Mucosa of descending colon (tissue), 3 donors: Measurements from ENCODE around the gene NUB1. TPM values are rescaled to one million over a fixed set of nuclear protein-coding genes. Genes with fewer than 3 reads are reported as not detected.
A peak's percentile ranks its signal among the peaks of the same experiment; 100 is the strongest.

Source experiments
- ATAC-seq: fragments of 200-7000 bp; cut with Tn5 transposase; one replicate; pipeline ENCODE4 v1.9.1; 2020; ENCODE audit warnings: mild to moderate bottlenecking, moderate library complexity
- DNase-seq, 3 donors: peaks; one replicate each; pipeline ENCODE4 v3.0.0-alpha.2; 2020
- H3K36me3 ChIP-seq: fragments of 200-600 bp; one replicate; pipeline ENCODE4 v1.8.0; 2021; ENCODE audit warnings: low read depth, mild to moderate bottlenecking
- H3K4me1 ChIP-seq: fragments of 200-600 bp; one replicate; pipeline ENCODE4 v1.8.0; 2021; ENCODE audit warnings: low read depth, mild to moderate bottlenecking
- H3K4me3 ChIP-seq: fragments of 200-600 bp; one replicate; pipeline ENCODE4 v1.8.0; 2021; ENCODE audit warnings: mild to moderate bottlenecking
- H3K9me3 ChIP-seq: fragments of 200-600 bp; one replicate; pipeline ENCODE4 v1.8.0; 2021; ENCODE audit warnings: mild to moderate bottlenecking
- CTCF ChIP-seq: fragments of 200-600 bp; IDR thresholded peaks from one replicate; pipeline ENCODE4 v1.8.0; 2022; ENCODE audit warnings: antibody characterized with exemption, mild to moderate bottlenecking
- intact Hi-C, 2 donors: fragments of 100-400 bp; cut with DNase I in 1 of 2; cut with micrococcal nuclease in 1 of 2; formaldehyde crosslinking; loops; one replicate each; pipeline versions ENCODE4 v1.11.0 to v1.11.1; 2022; cut with DNase I, micrococcal nuclease
- total RNA-seq, 3 donors: library from RNA; stranded (reverse); fragmentation: NEBNext Ultra II Directional in 2 of 3; extraction: Animal tissue kit (Norgen Biotek cat#: 25700) in 2 of 3; gene quantifications; one replicate each; pipeline versions ENCODE4 v1.2.1 to v1.2.4, GENCODE V29; 2021 to 2023
- donor health status: DM: no; HTN: no; CAD: no; lungs with moderate emphysema.
- donor health status: DM: no; HTN: no; CAD: no.
- donor health status: DM: no; HTN: yes; CAD: no.

The NUB1 gene
- total RNA-seq, 3 donors from 2014 or later, result 66.2 to 77.5 (median 76.9) TPM

GRCh38 chr7:151372612-151373265 is 31.1 kb downstream of the NUB1 start:
- no peak overlapping the region for H3K4me3 ChIP-seq
- H3K36me3 ChIP-seq, result no peaks in the 10 kb centered on the region
- TF ChIP-seq CTCF, result no peak
- intact Hi-C loops, result loop anchor here in 1 of 2 donors (5.0 kb wide), 1 partner anchor 75 kb away; no protein-coding TSS in a partner anchor
- ATAC-seq (no peak), DNase-seq (no peak)
- H3K4me1 ChIP-seq, result no peaks in the 10 kb centered on the region
- no peaks in the 10 kb centered on the region for H3K9me3 ChIP-seq

GRCh38 chr7:151373599-151373998 is 32.0 kb downstream of the NUB1 start:
- no peaks in the 10 kb centered on the region for H3K9me3 ChIP-seq
- H3K4me3 ChIP-seq, result no peak overlapping the region
- ATAC-seq, result no peak
- H3K4me1 ChIP-seq, result no peaks in the 10 kb centered on the region
- no peak for TF ChIP-seq CTCF
- no peak for DNase-seq
- peaks cover 2% of the 10 kb centered on the region for H3K36me3 ChIP-seq
- intact Hi-C loops, result loop anchor here in 1 of 2 donors (5.0 kb wide), 1 partner anchor 74 kb away; no protein-coding TSS in a partner anchor

DNA sequence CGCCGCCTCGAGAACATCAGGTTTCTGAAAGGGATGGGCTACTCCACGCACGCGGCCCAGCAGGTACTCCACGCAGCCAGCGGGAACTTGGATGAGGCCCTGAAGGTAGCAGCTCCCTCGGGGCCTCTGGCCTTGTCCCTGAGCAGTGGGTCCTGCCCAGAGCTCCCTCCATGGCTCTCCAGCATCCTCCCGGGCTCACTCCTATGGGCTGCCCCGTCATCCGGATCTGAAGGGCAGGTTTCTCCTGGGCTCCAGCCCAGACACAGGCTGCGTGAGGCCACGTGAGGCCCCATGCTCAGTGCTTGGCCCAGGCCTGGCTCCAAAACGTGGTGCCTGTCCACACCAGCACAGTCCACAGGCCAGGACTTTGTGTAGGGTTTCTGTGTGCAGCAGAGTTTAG is 32.5 kb downstream of the NUB1 start:
- intact Hi-C loops, result loop anchor here in 1 of 2 donors (5.0 kb wide), 1 partner anchor 73 kb away; no protein-coding TSS in a partner anchor
- Histone ChIP-seq H3K9me3 (no peaks in the 10 kb centered on the region), H3K4me3 (no peak overlapping the region), H3K4me1 (no peaks in the 10 kb centered on the region), H3K36me3 (peaks cover 2% of the 10 kb centered on the region)
- DNase-seq, result peak in 1 of 3 donors; percentile 35
- ATAC-seq, result no peak
- no peak for TF ChIP-seq CTCF

DNA sequence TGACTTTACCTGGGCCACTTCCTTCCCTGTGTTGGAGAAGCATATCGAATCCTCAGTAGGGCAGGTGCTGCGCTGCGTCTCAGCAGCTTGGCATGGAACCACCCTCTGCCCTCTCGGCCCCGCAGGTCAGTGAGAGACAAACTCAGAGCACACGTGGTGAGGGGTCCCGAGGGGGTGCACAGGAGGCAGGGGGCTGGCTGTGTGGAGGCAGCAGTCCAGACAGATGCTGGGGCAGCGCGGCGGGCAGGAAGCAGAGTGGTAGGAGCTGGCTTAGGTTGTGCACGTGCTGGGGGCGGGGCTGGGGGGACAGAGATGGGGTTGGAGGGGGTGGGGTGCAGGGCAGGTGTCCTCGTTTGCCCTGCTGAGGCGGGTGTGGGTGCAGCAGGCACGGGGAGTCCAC is 33.1 kb downstream of the NUB1 start:
- intact Hi-C loops, result loop anchor here in 1 of 2 donors (5.0 kb wide), 1 partner anchor 73 kb away; no protein-coding TSS in a partner anchor
- peak in 1 of 3 donors; percentile 37 for DNase-seq
- H3K36me3 ChIP-seq, result peaks cover 2% of the 10 kb centered on the region

GRCh38 chr7:151375530-151376217 is 34.1 kb downstream of the NUB1 start:
- Histone ChIP-seq H3K9me3 (no peaks in the 10 kb centered on the region), H3K4me3 (no peak overlapping the region), H3K36me3 (peaks cover 2% of the 10 kb centered on the region)

More for the DNA sequence above, 33.1 kb downstream of the NUB1 start:
- no peak for ATAC-seq
- H3K4me1 ChIP-seq, result no peaks in the 10 kb centered on the region
- no peaks in the 10 kb centered on the region for H3K9me3 ChIP-seq
- no peak overlapping the region for H3K4me3 ChIP-seq
- no peak for TF ChIP-seq CTCF

More at GRCh38 chr7:151375530-151376217, 34.1 kb downstream of the NUB1 start:
- intact Hi-C loops, result no loop called here
- no peaks in the 10 kb centered on the region for H3K4me1 ChIP-seq
- ATAC-seq (no peak), DNase-seq (no peak)
- TF ChIP-seq CTCF, result no peak
